Measurements from ENCODE around the gene TWNK.

- TF ChIP-seq CTCF (IDR thresholded peaks at IDR 0.05) (no peak), EP300 (IDR thresholded peaks at IDR 0.05) (no peak)
Measured at GRCh38 chr10:100999742-101000126, 12.4 kb downstream of the TWNK start, which contains the start of gene LZTS2.

Data from suprapubic skin (tissue), 3 donors.